Inflammatory macrophage treated with lipopolysaccharide for 1 hour (primary cell): ENCODE data around the gene CDK11B.
"Not testable (repeated sequence)": the region's sequence is repeated elsewhere in the genome, so short reads cannot be mapped to it uniquely, and the experiment has no call there.

Experiments used
- DNase-seq, 2 donors: peaks; one replicate each; pipeline ENCODE4 v3.0.0-alpha.2; 2020 to 2022

Gene CDK11B

GRCh38 chr1:1597275-1597930, 61.4 kb downstream of the CDK11B start:
- peak in 1 of 2 donors; percentile 23 for DNase-seq

GRCh38 chr1:1596493-1597274, 62.1 kb downstream of the CDK11B start:
- peak in 1 of 2 donors; percentile 20 for DNase-seq

- not testable (repeated sequence) for DNase-seq
These were observed 63.5 kb downstream of the CDK11B start for GRCh38 chr1:1595341-1595740.

- DNase-seq = no peak
These were observed 64.1 kb downstream of the CDK11B start for GRCh38 chr1:1594602-1595260.

GRCh38 chr1:1593834-1594601, 64.8 kb downstream of the CDK11B start:
- DNase-seq = no peak

- peak; percentile 35 to 37 for DNase-seq
These were observed 67.4 kb downstream of the CDK11B start for GRCh38 chr1:1591452-1591851.
